HG03575 (cell line): ENCODE results near the gene TMEM26.

Source experiments
- ATAC-seq: cut with Tn5 transposase; IDR thresholded peaks from one replicate; pipeline ENCODE4 v1.9.1; 2021; ENCODE audit not compliant: unreplicated experiment, insufficient number of reproducible peaks, low FRiP score; ENCODE audit errors: extremely low read depth

Gene TMEM26

GRCh38 chr10:61463035-61463909, 10.1 kb upstream of the TMEM26 start:
- ATAC-seq: no peak

GRCh38 chr10:61460835-61461234, 7.7 kb upstream of the TMEM26 start:
- no peak for ATAC-seq

GRCh38 chr10:61458031-61458430, 4.8 kb upstream of the TMEM26 start:
- ATAC-seq: no peak

GRCh38 chr10:61456095-61456789, 3.1 kb upstream of the TMEM26 start:
- no peak for ATAC-seq

- ATAC-seq: no peak
Observed at GRCh38 chr10:61455656-61456055, 2.5 kb upstream of the TMEM26 start.

- no peak for ATAC-seq
Observed at GRCh38 chr10:61454541-61454940, 1.4 kb upstream of the TMEM26 start.

- ATAC-seq: no peak
Observed at GRCh38 chr10:61452151-61452651, 980 bp downstream of the TMEM26 start.

- no peak for ATAC-seq
Observed at GRCh38 chr10:61451357-61451756, 1.8 kb downstream of the TMEM26 start.

GRCh38 chr10:61448841-61449600, 4.2 kb downstream of the TMEM26 start:
- ATAC-seq: no peak

GRCh38 chr10:61448091-61448490, 5.1 kb downstream of the TMEM26 start:
- ATAC-seq: no peak

GRCh38 chr10:61439058-61439609, 14.0 kb downstream of the TMEM26 start:
- no peak for ATAC-seq

GRCh38 chr10:61438141-61438988, 14.8 kb downstream of the TMEM26 start:
- no peak for ATAC-seq

GRCh38 chr10:61423178-61423577, 30.0 kb downstream of the TMEM26 start:
- no peak for ATAC-seq

GRCh38 chr10:61417661-61418060, 35.5 kb downstream of the TMEM26 start:
- no peak for ATAC-seq

GRCh38 chr10:61415824-61416223, 37.4 kb downstream of the TMEM26 start:
- no peak for ATAC-seq

- ATAC-seq: no peak
Observed at GRCh38 chr10:61411706-61412105, 41.5 kb downstream of the TMEM26 start.

GRCh38 chr10:61410353-61411070, 42.7 kb downstream of the TMEM26 start:
- ATAC-seq: no peak

GRCh38 chr10:61409157-61409556, 44.0 kb downstream of the TMEM26 start:
- no peak for ATAC-seq
